HepG2 (cell line): ENCODE data around the gene MGLL. TPM values are rescaled to one million over a fixed set of nuclear protein-coding genes. Genes with fewer than 3 reads are reported as not detected.

ENCODE experiments used
- ATAC-seq: fragments of 200-7000 bp; cut with Tn5 transposase; 3 replicates; pipeline ENCODE4 v1.9.1; 2020; ENCODE audit warnings: mild to moderate bottlenecking, moderate library complexity
- BruUV-seq: library from RNA; stranded (reverse); fragments of 400-500 nt; replicated peaks from 2 replicates; lab custom pipeline; 2021; lab: Mats Ljungman, UMichigan
- CTCF ChIA-PET: fragments of 300-600 bp; formaldehyde crosslinking; extraction: SDS; loops from one replicate; lab custom pipeline; 2021; ENCODE audit warnings: low total read pairs, inconsistent platforms, low intra/inter-chr PET ratio; lab: Yijun Ruan, JAX
- POLR2A ChIA-PET: fragments of 350-600 bp; sonication (Branson Sonifier 250); formaldehyde crosslinking; loops from one replicate; lab custom pipeline; 2020; ENCODE audit warnings: antibody characterized with exemption, inconsistent platforms; lab: Yijun Ruan, JAX
- DNase-seq: peaks from one replicate; pipeline ENCODE4 v3.0.0-alpha.2; 2015; ENCODE audit warnings: low spot score
- FAIRE-seq: peaks from 3 replicates; lab custom pipeline; 2011; peaks lifted over from hg19 to GRCh38; lab: Jason Lieb, UNC
- H2AFZ ChIP-seq: one replicate; pipeline ENCODE4 v1.6.1; 2011; ENCODE audit warnings: low read length, inconsistent platforms
- H3K27ac ChIP-seq: fragments of 300-600 bp; 3 replicates; pipeline ENCODE4 v1.8.0; 2011; ENCODE audit warnings: mixed run types, mild to moderate bottlenecking, mixed read lengths, low read length, inconsistent platforms; ENCODE audit not compliant: insufficient read depth; ENCODE audit errors: extremely low read length
- H3K27me3 ChIP-seq, 2 experiments: fragments of 200-600 bp in 1 of 2; 2 replicates in 1 of 2; 3 replicates in 1 of 2; pipeline versions ENCODE4 v1.6.0 to v1.8.0; 2011; ENCODE audit warnings: low read length in 2 of 2, mild to moderate bottlenecking in 2 of 2, moderate library complexity in 2 of 2, inconsistent platforms in 1 of 2; ENCODE audit not compliant: insufficient read depth in 2 of 2, control insufficient read depth in 1 of 2
- H3K36me3 ChIP-seq, 2 experiments: fragments of 200-600 bp in 1 of 2; replicated peaks in 1 of 2; 2 replicates in 1 of 2; 3 replicates in 1 of 2; pipeline versions ENCODE4 v1.5.1 to v1.8.0; 2011; ENCODE audit warnings: low read length in 2 of 2, inconsistent platforms in 1 of 2; ENCODE audit not compliant: insufficient read depth in 2 of 2, control insufficient read depth in 1 of 2
- H3K4me1 ChIP-seq: 2 replicates; pipeline ENCODE4 v1.5.1; 2012; ENCODE audit warnings: low read length, inconsistent platforms; ENCODE audit not compliant: insufficient read depth
- H3K4me2 ChIP-seq: 2 replicates; pipeline ENCODE4 v1.6.0; 2011; ENCODE audit warnings: low read depth, low read length, inconsistent platforms
- H3K4me3 ChIP-seq, 3 experiments: fragments of 200-600 bp in 1 of 3; sonication (generic), shearing (Covaris generic) in 1 of 3; replicated peaks in 1 of 3; 2 replicates each; pipeline ENCODE4 v1.5.1; 2011 to 2016; ENCODE audit warnings: low read length in 3 of 3, inconsistent platforms in 2 of 3, low read depth in 2 of 3, mild to moderate bottlenecking in 2 of 3, control low read depth in 1 of 3, mixed read lengths in 1 of 3; ENCODE audit not compliant: insufficient read depth in 1 of 3
- H3K79me2 ChIP-seq: one replicate; pipeline ENCODE4 v1.6.1; 2011; ENCODE audit warnings: low read length, inconsistent platforms; ENCODE audit not compliant: insufficient read depth
- H3K9ac ChIP-seq: 2 replicates; pipeline ENCODE4 v1.6.0; 2011; ENCODE audit warnings: mild to moderate bottlenecking, low read depth, low read length, inconsistent platforms; ENCODE audit not compliant: insufficient read depth
- H3K9me3 ChIP-seq: 2 replicates; pipeline ENCODE4 v1.5.1; 2012; ENCODE audit warnings: mild to moderate bottlenecking, low read length
- H4K20me1 ChIP-seq: 2 replicates; pipeline ENCODE4 v1.6.0; 2011; ENCODE audit warnings: inconsistent platforms, mild to moderate bottlenecking, low read length, moderate library complexity; ENCODE audit not compliant: insufficient read depth
- AGO1 ChIP-seq: fragments of 200-400 bp; formaldehyde crosslinking; IDR thresholded peaks from 2 replicates; pipeline ENCODE4 v1.6.1; 2017; ENCODE audit warnings: mild to moderate bottlenecking, low read depth, low read length, moderate library complexity; ENCODE audit not compliant: poor library complexity, severe bottlenecking
- ARID2 ChIP-seq: sonication (generic); formaldehyde crosslinking; IDR thresholded peaks from 2 replicates; pipeline ENCODE4 v1.8.1; 2022; ENCODE audit warnings: mild to moderate bottlenecking, missing genetic modification reagents, borderline replicate concordance
- NAIF1 ChIP-seq: sonication (generic); formaldehyde crosslinking; IDR thresholded peaks from 2 replicates; pipeline ENCODE4 v1.5.0; 2020; ENCODE audit warnings: mild to moderate bottlenecking, missing genetic modification reagents, borderline replicate concordance
- PHF21A ChIP-seq: sonication (generic); formaldehyde crosslinking; IDR thresholded peaks from 2 replicates; pipeline ENCODE4 v1.5.0; 2020; ENCODE audit warnings: mild to moderate bottlenecking, missing genetic modification reagents
- RBFOX2 ChIP-seq: fragments of 200-400 bp; formaldehyde crosslinking; IDR thresholded peaks from 2 replicates; pipeline ENCODE4 v1.6.1; 2017; ENCODE audit warnings: low read depth, mild to moderate bottlenecking, low read length
- RBM39 ChIP-seq: fragments of 200-400 bp; formaldehyde crosslinking; IDR thresholded peaks from one replicate; pipeline ENCODE4 v1.6.1; 2018; ENCODE audit warnings: antibody characterized with exemption, mild to moderate bottlenecking, low read depth, low read length; ENCODE audit not compliant: poor library complexity, severe bottlenecking
- SRF ChIP-seq: IDR thresholded peaks from 2 replicates; pipeline ENCODE4 v1.6.1; 2011; ENCODE audit warnings: mild to moderate bottlenecking, low read depth, low read length, moderate library complexity
- ZNF720 ChIP-seq: sonication (generic); formaldehyde crosslinking; IDR thresholded peaks from 2 replicates; pipeline ENCODE4 v1.4.0; 2020; ENCODE audit warnings: missing genetic modification reagents
- ZNF788 ChIP-seq: sonication (generic); formaldehyde crosslinking; IDR thresholded peaks from 2 replicates; pipeline ENCODE4 v1.5.0; 2020; ENCODE audit warnings: mild to moderate bottlenecking, missing genetic modification reagents, borderline replicate concordance
- WGBS: methylation state at CpG from one replicate; pipeline ENCODE4 v1.1.6; 2017; ENCODE audit warnings: low lambda C conversion rate; 5-methylcytosine and 5-hydroxymethylcytosine counted together
- in situ Hi-C: cut with HindIII; loops from 2 replicates; pipeline ENCODE4 v1.10.0; 2017; ENCODE audit warnings: low pct_unique_long_range_greater_than_20kb; ENCODE audit not compliant: extremely low pct_ligation_motif_present
- intact Hi-C: fragments of 100-400 bp; cut with micrococcal nuclease; formaldehyde crosslinking; loops from one replicate; pipeline ENCODE4 v1.10.0; 2022; ENCODE audit not compliant: unreplicated experiment
- polyA plus RNA-seq, 8 experiments: library from polyadenylated mRNA; depleted of rRNA in 3 of 8; stranded (reverse) in 7 of 8; unstranded in 1 of 8; fragments of >200 nt; fragmentation: Illumina TruSeq in 4 of 8; extraction: Trizol in 4 of 8; gene quantifications; 2 replicates each; pipeline versions ENCODE4 v1.2.1 to v1.2.3, GENCODE V29; 2011 to 2016; ENCODE audit warnings: low read depth in 4 of 8, missing spikeins in 1 of 8, mixed read lengths in 1 of 8; ENCODE audit not compliant: insufficient read depth in 1 of 8
- total RNA-seq, 5 experiments: library from RNA; depleted of rRNA; stranded (reverse); fragments of >200 nt; fragmentation: Illumina TruSeq; extraction: Trizol; gene quantifications; 2 replicates each; pipeline ENCODE4 v1.2.3, GENCODE V29; 2016; ENCODE audit warnings: low read depth in 1 of 5
- TF ChIP-seq, protein P1 (sequence below): sonication (generic); formaldehyde crosslinking; IDR thresholded peaks from 2 replicates; pipeline ENCODE4 v1.5.0; 2020; ENCODE audit warnings: mild to moderate bottlenecking, missing genetic modification reagents, moderate library complexity
- TF ChIP-seq, protein P2 (sequence below): sonication (generic); formaldehyde crosslinking; conservative IDR thresholded peaks from 2 replicates; pipeline ENCODE4 v1.8.0; 2022; ENCODE audit warnings: missing genetic modification reagents
- TF ChIP-seq, protein P3 (sequence below): fragments of 450-650 bp; IDR thresholded peaks from 2 replicates; pipeline ENCODE4 v1.6.1; 2016
- TF ChIP-seq, protein P4 (sequence below): sonication (generic); formaldehyde crosslinking; IDR thresholded peaks from 2 replicates; pipeline ENCODE4 v1.4.0; 2020; ENCODE audit warnings: missing genetic modification reagents
- TF ChIP-seq, protein P5 (sequence below): IDR thresholded peaks from 2 replicates; pipeline ENCODE4 v1.6.1; 2016
- TF ChIP-seq, protein P6 (sequence below): sonication (generic); formaldehyde crosslinking; IDR thresholded peaks from 2 replicates; pipeline ENCODE4 v1.8.1; 2023; ENCODE audit warnings: missing genetic modification reagents, mild to moderate bottlenecking, borderline replicate concordance

The MGLL gene
- total and polyA plus RNA-seq, 2 of the 13 experiments (the other 11 are each of a cell fraction or from before 2014, with no cell fraction given): not detected

DNA sequence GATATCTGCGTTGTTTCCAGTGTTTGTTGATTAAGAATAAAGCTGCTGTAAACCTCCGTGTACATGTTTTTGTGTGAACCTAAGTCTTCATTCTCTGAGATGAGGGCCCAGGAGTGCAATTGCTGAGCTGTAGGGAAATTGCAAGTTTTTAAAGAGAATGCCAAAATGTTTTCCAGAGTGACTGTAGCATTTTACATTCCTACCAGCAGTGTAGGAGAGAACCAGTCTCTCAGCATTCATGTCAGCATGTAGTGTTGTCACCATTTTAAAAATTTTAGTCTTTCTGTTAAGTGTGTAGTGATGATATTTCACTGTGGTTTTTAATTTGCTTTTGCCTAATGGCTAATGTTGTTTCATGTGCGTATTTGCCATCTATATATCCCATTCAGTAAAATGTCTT is 3.4 kb upstream of the MGLL start:
- no peaks in the 10 kb centered on the region for H4K20me1 ChIP-seq
- ATAC-seq (no peak), FAIRE-seq (no peak), DNase-seq (no peak)
- peaks cover 2 to 25% of the 10 kb centered on the region in 2 experiments; a peak in 3 of 5 replicates for H3K27me3 ChIP-seq
- H2AFZ ChIP-seq: no peak overlapping the region
- H3K36me3 ChIP-seq: no peaks in the 10 kb centered on the region
- H3K27ac ChIP-seq: no peak overlapping the region
- 68% methylated on average over 3 of the region's 3 CpGs for WGBS
- intact Hi-C loops (no loop called here), in situ Hi-C loops (no loop called here)
- H3K4me2 ChIP-seq: no peak overlapping the region
- ChIA-PET CTCF (no interaction called here), POLR2A (no interaction called here)
- H3K4me3 ChIP-seq: no peak overlapping the region
- H3K4me1 ChIP-seq: no peaks in the 10 kb centered on the region
- no peak overlapping the region for H3K9ac ChIP-seq
- BruUV-seq: no TSS peak
- no peaks in the 10 kb centered on the region; the same call in 1 of the 2 replicates for H3K9me3 ChIP-seq
- no peaks in the 10 kb centered on the region for H3K79me2 ChIP-seq
- TF ChIP-seq PHF21A (CRISPR knock-in tag) (no peak), RBM39 (no peak), SRF (no peak), ZNF720 (CRISPR knock-in tag) (no peak), RBFOX2 (no peak), NAIF1 (CRISPR knock-in tag) (no peak), ZNF788 (no peak), AGO1 (no peak), ARID2 (CRISPR knock-in tag) (no peak)
- TF ChIP-seq, protein P1, sequence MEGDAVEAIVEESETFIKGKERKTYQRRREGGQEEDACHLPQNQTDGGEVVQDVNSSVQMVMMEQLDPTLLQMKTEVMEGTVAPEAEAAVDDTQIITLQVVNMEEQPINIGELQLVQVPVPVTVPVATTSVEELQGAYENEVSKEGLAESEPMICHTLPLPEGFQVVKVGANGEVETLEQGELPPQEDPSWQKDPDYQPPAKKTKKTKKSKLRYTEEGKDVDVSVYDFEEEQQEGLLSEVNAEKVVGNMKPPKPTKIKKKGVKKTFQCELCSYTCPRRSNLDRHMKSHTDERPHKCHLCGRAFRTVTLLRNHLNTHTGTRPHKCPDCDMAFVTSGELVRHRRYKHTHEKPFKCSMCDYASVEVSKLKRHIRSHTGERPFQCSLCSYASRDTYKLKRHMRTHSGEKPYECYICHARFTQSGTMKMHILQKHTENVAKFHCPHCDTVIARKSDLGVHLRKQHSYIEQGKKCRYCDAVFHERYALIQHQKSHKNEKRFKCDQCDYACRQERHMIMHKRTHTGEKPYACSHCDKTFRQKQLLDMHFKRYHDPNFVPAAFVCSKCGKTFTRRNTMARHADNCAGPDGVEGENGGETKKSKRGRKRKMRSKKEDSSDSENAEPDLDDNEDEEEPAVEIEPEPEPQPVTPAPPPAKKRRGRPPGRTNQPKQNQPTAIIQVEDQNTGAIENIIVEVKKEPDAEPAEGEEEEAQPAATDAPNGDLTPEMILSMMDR (CRISPR knock-in tag): no peak
- TF ChIP-seq, protein P2, sequence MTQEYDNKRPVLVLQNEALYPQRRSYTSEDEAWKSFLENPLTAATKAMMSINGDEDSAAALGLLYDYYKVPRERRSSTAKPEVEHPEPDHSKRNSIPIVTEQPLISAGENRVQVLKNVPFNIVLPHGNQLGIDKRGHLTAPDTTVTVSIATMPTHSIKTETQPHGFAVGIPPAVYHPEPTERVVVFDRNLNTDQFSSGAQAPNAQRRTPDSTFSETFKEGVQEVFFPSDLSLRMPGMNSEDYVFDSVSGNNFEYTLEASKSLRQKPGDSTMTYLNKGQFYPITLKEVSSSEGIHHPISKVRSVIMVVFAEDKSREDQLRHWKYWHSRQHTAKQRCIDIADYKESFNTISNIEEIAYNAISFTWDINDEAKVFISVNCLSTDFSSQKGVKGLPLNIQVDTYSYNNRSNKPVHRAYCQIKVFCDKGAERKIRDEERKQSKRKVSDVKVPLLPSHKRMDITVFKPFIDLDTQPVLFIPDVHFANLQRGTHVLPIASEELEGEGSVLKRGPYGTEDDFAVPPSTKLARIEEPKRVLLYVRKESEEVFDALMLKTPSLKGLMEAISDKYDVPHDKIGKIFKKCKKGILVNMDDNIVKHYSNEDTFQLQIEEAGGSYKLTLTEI: no peak
- TF ChIP-seq, protein P3, sequence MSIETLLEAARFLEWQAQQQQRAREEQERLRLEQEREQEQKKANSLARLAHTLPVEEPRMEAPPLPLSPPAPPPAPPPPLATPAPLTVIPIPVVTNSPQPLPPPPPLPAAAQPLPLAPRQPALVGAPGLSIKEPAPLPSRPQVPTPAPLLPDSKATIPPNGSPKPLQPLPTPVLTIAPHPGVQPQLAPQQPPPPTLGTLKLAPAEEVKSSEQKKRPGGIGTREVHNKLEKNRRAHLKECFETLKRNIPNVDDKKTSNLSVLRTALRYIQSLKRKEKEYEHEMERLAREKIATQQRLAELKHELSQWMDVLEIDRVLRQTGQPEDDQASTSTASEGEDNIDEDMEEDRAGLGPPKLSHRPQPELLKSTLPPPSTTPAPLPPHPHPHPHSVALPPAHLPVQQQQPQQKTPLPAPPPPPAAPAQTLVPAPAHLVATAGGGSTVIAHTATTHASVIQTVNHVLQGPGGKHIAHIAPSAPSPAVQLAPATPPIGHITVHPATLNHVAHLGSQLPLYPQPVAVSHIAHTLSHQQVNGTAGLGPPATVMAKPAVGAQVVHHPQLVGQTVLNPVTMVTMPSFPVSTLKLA: no peak
- TF ChIP-seq, protein P4, sequence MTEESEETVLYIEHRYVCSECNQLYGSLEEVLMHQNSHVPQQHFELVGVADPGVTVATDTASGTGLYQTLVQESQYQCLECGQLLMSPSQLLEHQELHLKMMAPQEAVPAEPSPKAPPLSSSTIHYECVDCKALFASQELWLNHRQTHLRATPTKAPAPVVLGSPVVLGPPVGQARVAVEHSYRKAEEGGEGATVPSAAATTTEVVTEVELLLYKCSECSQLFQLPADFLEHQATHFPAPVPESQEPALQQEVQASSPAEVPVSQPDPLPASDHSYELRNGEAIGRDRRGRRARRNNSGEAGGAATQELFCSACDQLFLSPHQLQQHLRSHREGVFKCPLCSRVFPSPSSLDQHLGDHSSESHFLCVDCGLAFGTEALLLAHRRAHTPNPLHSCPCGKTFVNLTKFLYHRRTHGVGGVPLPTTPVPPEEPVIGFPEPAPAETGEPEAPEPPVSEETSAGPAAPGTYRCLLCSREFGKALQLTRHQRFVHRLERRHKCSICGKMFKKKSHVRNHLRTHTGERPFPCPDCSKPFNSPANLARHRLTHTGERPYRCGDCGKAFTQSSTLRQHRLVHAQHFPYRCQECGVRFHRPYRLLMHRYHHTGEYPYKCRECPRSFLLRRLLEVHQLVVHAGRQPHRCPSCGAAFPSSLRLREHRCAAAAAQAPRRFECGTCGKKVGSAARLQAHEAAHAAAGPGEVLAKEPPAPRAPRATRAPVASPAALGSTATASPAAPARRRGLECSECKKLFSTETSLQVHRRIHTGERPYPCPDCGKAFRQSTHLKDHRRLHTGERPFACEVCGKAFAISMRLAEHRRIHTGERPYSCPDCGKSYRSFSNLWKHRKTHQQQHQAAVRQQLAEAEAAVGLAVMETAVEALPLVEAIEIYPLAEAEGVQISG (CRISPR knock-in tag): no peak
- TF ChIP-seq, protein P5, sequence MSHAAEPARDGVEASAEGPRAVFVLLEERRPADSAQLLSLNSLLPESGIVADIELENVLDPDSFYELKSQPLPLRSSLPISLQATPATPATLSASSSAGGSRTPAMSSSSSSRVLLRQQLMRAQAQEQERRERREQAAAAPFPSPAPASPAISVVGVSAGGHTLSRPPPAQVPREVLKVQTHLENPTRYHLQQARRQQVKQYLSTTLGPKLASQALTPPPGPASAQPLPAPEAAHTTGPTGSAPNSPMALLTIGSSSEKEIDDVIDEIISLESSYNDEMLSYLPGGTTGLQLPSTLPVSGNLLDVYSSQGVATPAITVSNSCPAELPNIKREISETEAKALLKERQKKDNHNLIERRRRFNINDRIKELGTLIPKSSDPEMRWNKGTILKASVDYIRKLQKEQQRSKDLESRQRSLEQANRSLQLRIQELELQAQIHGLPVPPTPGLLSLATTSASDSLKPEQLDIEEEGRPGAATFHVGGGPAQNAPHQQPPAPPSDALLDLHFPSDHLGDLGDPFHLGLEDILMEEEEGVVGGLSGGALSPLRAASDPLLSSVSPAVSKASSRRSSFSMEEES (CRISPR knock-in tag): no peak
- TF ChIP-seq, protein P6, sequence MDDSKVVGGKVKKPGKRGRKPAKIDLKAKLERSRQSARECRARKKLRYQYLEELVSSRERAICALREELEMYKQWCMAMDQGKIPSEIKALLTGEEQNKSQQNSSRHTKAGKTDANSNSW (CRISPR knock-in tag): no peak
